Mucosa of gallbladder (tissue), 1 donor: ENCODE results near the gene PRRC1. TPM values are rescaled to one million over a fixed set of nuclear protein-coding genes. Genes with fewer than 3 reads are reported as not detected.
"Not testable (repeated sequence)": the region's sequence is repeated elsewhere in the genome, so short reads cannot be mapped to it uniquely, and the experiment has no call there.

Source experiments
- DNase-seq: peaks from one replicate; pipeline ENCODE4 v3.0.0-alpha.2; 2020; ENCODE audit warnings: low spot score
- total RNA-seq: library from RNA; stranded (reverse); gene quantifications from one replicate; pipeline ENCODE4 v1.2.1, GENCODE V29; 2021
- donor health status: DM: no; HTN: no; CAD: no.

PRRC1 gene
- total RNA-seq, 1 donor from 2014 or later: 59.8 TPM

GRCh38 chr5:127545249-127545648 lies 27.8 kb downstream of the PRRC1 start:
- not testable (repeated sequence) for DNase-seq

GRCh38 chr5:127549551-127549950 lies 32.1 kb downstream of the PRRC1 start:
- DNase-seq: no peak

DNA sequence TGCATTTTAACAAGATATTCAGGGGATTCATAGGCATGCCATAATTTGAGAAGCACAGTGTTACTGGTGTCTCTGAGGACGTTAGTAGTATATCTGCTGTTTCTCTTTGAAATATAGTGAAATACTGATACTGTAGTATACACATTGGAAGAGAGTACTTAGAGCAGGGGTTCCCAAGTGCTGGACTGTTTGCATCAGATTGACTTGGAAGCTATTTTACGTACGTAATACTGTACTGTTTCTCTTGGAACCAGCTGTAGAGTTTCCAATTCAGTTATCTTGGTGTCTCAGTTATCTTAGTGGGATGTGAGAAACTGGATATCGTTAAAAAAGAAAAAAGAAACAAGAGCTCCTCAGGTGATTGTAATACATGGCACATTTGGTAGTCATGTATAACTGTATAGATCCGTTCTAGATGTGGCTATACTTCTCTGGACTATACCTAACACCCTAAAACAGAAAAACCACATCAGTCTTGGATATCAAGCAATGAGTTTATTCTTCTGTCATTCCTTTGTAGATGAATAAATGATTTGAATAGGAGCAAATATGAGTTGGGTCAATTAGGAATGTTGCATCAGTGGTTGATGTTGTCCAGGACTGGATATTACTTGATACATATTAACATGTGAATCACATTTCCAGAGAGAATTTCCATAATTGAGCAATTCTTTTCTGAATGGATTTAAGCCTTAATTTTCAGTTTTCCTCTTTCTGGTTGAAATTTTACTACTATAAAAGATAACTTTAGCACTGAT lies 33.4 kb downstream of the PRRC1 start:
- DNase-seq: no peak

GRCh38 chr5:127551410-127552041 lies 34.1 kb downstream of the PRRC1 start:
- no peak for DNase-seq

DNA sequence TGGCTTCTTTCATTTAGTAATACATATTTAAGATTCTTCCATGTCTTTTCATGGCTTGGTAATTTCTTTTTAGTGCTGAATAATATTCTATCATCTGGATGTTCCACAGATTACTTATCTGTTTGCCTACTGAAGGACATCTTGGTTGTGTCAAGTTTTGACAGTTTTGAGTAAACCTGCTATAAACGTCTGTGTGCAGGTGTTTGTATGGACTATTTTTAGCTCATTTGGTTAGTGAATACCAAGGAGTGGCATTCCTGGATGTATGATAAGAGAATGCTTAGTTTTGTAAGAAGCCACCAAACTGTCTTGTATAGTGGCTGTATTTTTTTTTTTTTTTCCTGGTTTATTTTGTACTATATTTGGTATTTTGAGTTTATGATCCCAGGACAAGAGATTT lies 38.4 kb downstream of the PRRC1 start:
- no peak for DNase-seq

DNA sequence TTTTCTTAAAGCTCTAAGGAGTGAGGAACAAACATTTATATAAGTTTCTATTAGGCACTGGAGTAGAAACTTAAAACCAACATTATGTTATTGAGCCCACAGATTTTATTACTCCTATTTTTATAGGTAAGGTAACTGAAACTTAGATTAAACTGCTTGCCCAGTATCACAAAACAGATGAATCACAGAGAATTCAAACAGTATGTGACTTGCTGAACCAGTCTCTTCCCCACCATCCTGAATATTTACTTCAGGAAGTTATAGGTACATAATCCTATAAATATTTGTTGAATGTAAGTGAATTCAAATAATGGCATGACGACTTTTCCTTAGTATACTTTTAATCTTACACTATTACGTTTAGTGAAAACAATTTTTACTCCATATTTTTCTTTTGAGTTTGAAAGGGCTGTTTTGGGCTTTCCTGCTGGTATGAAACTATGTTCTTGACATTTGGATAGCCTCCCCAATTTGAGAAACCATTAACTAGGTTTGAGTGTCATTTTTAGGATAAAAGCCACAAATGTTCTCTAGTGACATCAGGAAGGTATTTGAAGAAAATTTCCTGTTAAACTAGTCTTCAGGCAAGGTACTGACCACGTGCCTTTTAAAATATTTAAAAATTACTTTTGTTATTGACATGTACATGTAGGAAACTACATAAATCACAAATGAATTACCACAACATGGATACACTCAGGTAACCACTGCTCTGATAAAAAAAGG lies 39.3 kb downstream of the PRRC1 start:
- no peak for DNase-seq

DNA sequence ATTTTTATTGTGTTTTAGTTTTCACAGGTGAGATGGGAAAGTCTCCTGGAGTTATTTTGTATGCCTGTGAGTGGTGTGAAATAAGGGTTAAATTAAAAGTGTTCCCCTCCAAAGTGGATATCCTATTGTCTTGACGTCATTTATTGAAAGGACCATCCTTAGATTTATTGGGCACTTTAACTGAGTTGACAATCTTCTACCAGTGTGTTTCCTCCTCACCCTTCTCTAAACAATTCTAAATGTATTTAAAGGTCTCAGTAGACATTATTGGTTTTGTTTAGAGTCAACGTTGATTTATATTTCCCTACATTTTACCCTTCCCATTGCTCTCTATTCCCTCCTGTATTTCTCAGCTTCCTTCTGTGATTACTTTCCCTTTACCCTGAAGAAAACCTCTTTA lies 40.8 kb downstream of the PRRC1 start:
- DNase-seq: no peak

- DNase-seq: no peak
Observed at GRCh38 chr5:127561254-127561653, 43.8 kb downstream of the PRRC1 start.

DNA sequence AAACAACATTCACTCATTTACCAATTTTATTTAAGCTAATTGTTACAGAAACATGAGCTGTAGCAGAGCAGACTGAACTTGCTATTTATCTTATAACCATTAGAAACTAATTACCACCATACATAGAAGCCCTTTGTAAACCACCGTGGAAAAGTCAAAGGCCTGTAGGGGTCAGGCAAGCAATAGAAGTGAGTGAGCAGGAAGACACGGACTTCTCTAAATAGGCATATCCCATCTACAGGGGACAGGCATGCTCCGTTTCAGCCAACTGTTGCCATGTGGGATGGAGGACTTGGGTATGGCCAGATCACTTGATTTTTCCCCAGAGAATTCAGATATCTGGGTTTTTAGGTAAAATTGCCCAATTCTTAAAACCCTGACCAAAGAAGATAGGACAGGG lies 44.8 kb downstream of the PRRC1 start:
- no peak for DNase-seq

- no peak for DNase-seq
Observed at GRCh38 chr5:127563136-127563535, 45.7 kb downstream of the PRRC1 start.

- DNase-seq: peak; percentile 60
Observed at GRCh38 chr5:127564002-127564769, 46.7 kb downstream of the PRRC1 start.

DNA sequence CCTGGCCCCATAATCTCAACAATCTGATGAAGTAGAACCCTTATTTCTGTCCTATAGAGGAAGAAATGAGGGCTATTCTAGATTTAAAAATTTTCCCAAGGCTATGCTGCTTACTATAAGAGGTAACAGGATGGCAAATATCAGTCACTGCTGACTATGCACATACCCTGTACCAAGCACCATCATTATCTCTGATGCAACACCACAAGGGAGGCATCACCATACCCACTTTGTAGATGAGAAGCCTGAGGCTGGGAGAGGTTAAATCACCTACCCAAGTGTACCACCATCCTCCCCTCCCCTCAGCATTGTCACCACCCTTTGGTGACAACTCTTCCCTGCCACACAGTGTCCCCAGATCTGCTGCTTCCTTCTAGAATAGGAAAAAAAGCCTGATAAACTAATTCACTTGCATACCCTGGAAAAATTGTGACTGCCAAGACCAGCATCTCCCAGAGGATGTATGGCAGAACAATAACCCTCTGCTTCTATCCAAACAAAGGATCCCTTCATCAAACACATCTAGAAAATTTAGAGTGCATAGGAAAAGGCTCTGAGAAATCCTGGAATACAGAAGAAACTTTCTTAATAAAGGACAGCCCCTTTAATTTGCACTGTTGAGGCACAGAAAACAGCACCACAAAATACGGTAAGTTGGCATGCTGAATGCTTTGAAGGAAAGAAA lies 48.3 kb downstream of the PRRC1 start:
- DNase-seq: no peak

GRCh38 chr5:127567026-127567768 lies 49.8 kb downstream of the PRRC1 start:
- no peak for DNase-seq

GRCh38 chr5:127568166-127568565 lies 50.7 kb downstream of the PRRC1 start:
- no peak for DNase-seq

GRCh38 chr5:127569471-127569870 lies 52.0 kb downstream of the PRRC1 start:
- DNase-seq: not testable (repeated sequence)

DNA sequence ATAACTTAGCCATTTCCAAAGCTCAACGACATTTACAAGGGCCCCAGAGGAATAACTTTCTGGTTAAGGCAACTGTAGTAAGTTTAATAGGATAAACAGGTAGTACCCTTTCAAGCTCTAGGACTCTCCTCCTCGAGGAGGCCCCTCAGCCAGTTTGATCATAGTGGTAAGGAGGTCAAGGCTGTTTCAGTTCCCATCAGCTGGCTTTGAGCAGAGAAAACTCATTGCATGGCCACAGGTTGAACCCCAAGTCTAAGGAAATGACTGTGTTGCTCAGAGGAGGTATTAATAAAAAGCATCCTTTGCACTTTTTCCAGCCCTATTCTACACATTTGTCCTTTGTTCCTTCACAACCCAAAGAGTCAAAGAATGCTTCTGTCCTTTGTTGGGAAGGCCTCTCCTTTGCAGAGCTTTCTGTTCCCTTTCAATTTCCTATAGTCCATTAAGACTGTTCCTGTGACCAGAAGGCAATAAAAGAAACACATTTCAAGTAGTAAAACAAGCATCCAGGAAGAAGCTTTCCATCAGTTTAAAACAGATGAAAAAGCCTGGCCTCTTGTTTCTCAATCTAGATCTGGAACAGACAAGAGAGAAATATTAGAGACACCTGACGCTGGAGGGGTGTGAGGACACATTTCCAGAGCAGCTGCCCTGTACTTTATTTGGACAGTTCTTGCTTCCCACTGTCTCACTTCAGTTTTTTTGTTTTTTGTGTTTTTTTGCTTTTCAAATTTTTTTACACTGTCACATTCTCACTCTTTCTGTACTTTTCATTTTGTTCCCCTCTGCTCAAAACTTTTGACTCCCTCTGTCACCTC lies 54.1 kb downstream of the PRRC1 start:
- DNase-seq: no peak

- no peak for DNase-seq
Observed at GRCh38 chr5:127572930-127573329, 55.5 kb downstream of the PRRC1 start.

- no peak for DNase-seq
Observed at GRCh38 chr5:127574852-127575679, 57.6 kb downstream of the PRRC1 start.

DNA sequence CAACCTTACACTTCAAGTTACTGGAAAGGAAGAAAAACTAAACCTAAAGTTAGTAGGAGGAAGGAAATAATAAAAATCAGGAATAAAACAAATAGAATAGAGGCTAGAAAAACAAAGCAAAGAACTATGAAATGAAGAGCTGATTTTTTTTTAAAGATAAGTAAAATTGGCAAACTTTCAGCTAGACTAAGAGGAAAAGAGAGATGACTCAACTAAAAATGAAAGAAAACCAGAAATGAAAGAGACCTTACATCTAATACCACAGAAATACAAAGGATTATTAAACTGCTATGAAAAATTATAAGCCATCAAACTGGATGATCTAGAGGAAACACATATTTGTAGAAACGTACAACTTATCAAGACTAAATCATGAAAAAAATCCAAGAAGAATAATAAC lies 60.0 kb downstream of the PRRC1 start:
- DNase-seq: no peak
